ENCODE measurements around the gene OXNAD1.
A peak's percentile ranks its signal among the peaks of the same experiment; 100 is the strongest.

OXNAD1 gene

GRCh38 chr3:16279010-16279801 lies 14.2 kb downstream of the OXNAD1 start:
- no peak for DNase-seq (ENCODE audit: low read depth in 2 of 2)

GRCh38 chr3:16280671-16281070 lies 15.7 kb downstream of the OXNAD1 start:
- DNase-seq (ENCODE audit: low read depth in 2 of 2), result no peak

GRCh38 chr3:16284633-16285032 lies 19.6 kb downstream of the OXNAD1 start:
- no peak for DNase-seq (ENCODE audit: low read depth in 2 of 2)

GRCh38 chr3:16286161-16286560 lies 21.1 kb downstream of the OXNAD1 start:
- DNase-seq (ENCODE audit: low read depth in 2 of 2), result peak; percentile 47 to 61

GRCh38 chr3:16286751-16287543 lies 21.9 kb downstream of the OXNAD1 start:
- no peak for DNase-seq (ENCODE audit: low read depth in 2 of 2)

- no peak for DNase-seq (ENCODE audit: low read depth in 2 of 2)
These were observed 23.7 kb downstream of the OXNAD1 start for GRCh38 chr3:16288664-16289063.

- no peak for DNase-seq (ENCODE audit: low read depth in 2 of 2)
These were observed 24.3 kb downstream of the OXNAD1 start for GRCh38 chr3:16289144-16289889.

GRCh38 chr3:16290007-16290826 lies 25.2 kb downstream of the OXNAD1 start:
- DNase-seq (ENCODE audit: low read depth in 2 of 2), result no peak

GRCh38 chr3:16290827-16291196 lies 25.8 kb downstream of the OXNAD1 start:
- no peak for DNase-seq (ENCODE audit: low read depth in 2 of 2)

- DNase-seq (ENCODE audit: low read depth in 2 of 2), result no peak
These were observed 29.8 kb downstream of the OXNAD1 start for GRCh38 chr3:16294844-16295243.

GRCh38 chr3:16295298-16295890 lies 30.4 kb downstream of the OXNAD1 start:
- DNase-seq (ENCODE audit: low read depth in 2 of 2), result no peak

- DNase-seq (ENCODE audit: low read depth in 2 of 2), result no peak
These were observed 33.2 kb downstream of the OXNAD1 start for GRCh38 chr3:16297997-16298885.

- no peak for DNase-seq (ENCODE audit: low read depth in 2 of 2)
These were observed 33.9 kb downstream of the OXNAD1 start for GRCh38 chr3:16298891-16299290.

- no peak for DNase-seq (ENCODE audit: low read depth in 2 of 2)
These were observed 34.7 kb downstream of the OXNAD1 start for GRCh38 chr3:16299746-16300145.

GRCh38 chr3:16300307-16300706 lies 35.3 kb downstream of the OXNAD1 start:
- DNase-seq (ENCODE audit: low read depth in 2 of 2), result no peak

GRCh38 chr3:16300881-16301359 lies 35.9 kb downstream of the OXNAD1 start:
- DNase-seq (ENCODE audit: low read depth in 2 of 2), result no peak

GRCh38 chr3:16301507-16301906 lies 36.5 kb downstream of the OXNAD1 start:
- DNase-seq (ENCODE audit: low read depth in 2 of 2), result no peak

- no peak for DNase-seq (ENCODE audit: low read depth in 2 of 2)
These were observed 37.1 kb downstream of the OXNAD1 start for GRCh38 chr3:16302082-16302631.

GRCh38 chr3:16303037-16303575 lies 38.1 kb downstream of the OXNAD1 start:
- no peak for DNase-seq (ENCODE audit: low read depth in 2 of 2)
